Limb (tissue), 2 donors: Measurements from ENCODE around the gene CSPG4.
A peak's percentile ranks its signal among the peaks of the same experiment; 100 is the strongest.
"Not testable (repeated sequence)": the region's sequence is repeated elsewhere in the genome, so short reads cannot be mapped to it uniquely, and the experiment has no call there.

Experiments
- DNase-seq, 2 donors: peaks; one replicate each; pipeline ENCODE4 v3.0.0-alpha.2; 2016; ENCODE audit errors: extremely low spot score in 2 of 2

CSPG4 gene

GRCh38 chr15:75712668-75713337, at the start of gene CSPG4:
CSPG4 (minus strand) TSS chr15:75712848; CDS start chr15:75712755, 93 bp downstream.
- peak; percentile 82 to 87 for DNase-seq

- DNase-seq = not testable (repeated sequence)
Measured at GRCh38 chr15:75762357-75762718, 49.7 kb upstream of the CSPG4 start.

- no peak for DNase-seq
Measured at GRCh38 chr15:75761446-75762356, 49.1 kb upstream of the CSPG4 start.

- no peak for DNase-seq
Measured at GRCh38 chr15:75760704-75761435, 48.2 kb upstream of the CSPG4 start.

GRCh38 chr15:75760131-75760520, 47.5 kb upstream of the CSPG4 start:
- DNase-seq = not testable (repeated sequence)

GRCh38 chr15:75759416-75760130, 46.9 kb upstream of the CSPG4 start:
- no peak for DNase-seq

- DNase-seq = peak; percentile 89 to 91
Measured at GRCh38 chr15:75758071-75758872, 45.6 kb upstream of the CSPG4 start.

- DNase-seq = not testable (repeated sequence)
Measured at GRCh38 chr15:75754871-75755270, 42.2 kb upstream of the CSPG4 start.

- no peak for DNase-seq
Measured at GRCh38 chr15:75753145-75753544, 40.5 kb upstream of the CSPG4 start.

- DNase-seq = no peak
Measured at GRCh38 chr15:75751891-75752290, 39.2 kb upstream of the CSPG4 start.

GRCh38 chr15:75751116-75751875, 38.6 kb upstream of the CSPG4 start:
- DNase-seq = no peak

- no peak for DNase-seq
Measured at GRCh38 chr15:75750261-75751050, 37.8 kb upstream of the CSPG4 start.

- DNase-seq = no peak
Measured at GRCh38 chr15:75749820-75750219, 37.2 kb upstream of the CSPG4 start.

- not testable (repeated sequence) for DNase-seq
Measured at GRCh38 chr15:75748882-75749281, 36.2 kb upstream of the CSPG4 start.

- not testable (repeated sequence) for DNase-seq
Measured at GRCh38 chr15:75747121-75747520, 34.5 kb upstream of the CSPG4 start.

- no peak for DNase-seq
Measured at GRCh38 chr15:75745305-75745704, 32.7 kb upstream of the CSPG4 start.

GRCh38 chr15:75742346-75742745, 29.7 kb upstream of the CSPG4 start:
- DNase-seq = not testable (repeated sequence)

- DNase-seq = no peak
Measured at GRCh38 chr15:75739791-75740190, 27.1 kb upstream of the CSPG4 start.
